WTC11 (cell line): ENCODE data around the gene NDUFAF7. TPM values are rescaled to one million over a fixed set of nuclear protein-coding genes. Genes with fewer than 3 reads are reported as not detected.
A peak's percentile ranks its signal among the peaks of the same experiment; 100 is the strongest.
"Not testable (repeated sequence)": the region's sequence is repeated elsewhere in the genome, so short reads cannot be mapped to it uniquely, and the experiment has no call there.

ENCODE experiments used
- ATAC-seq: fragments of 200-7000 bp; cut with Tn5 transposase; 2 replicates; pipeline ENCODE4 v1.10.0; 2021; ENCODE audit warnings: mild to moderate bottlenecking, moderate library complexity
- CTCF ChIA-PET: fragments of 300-600 bp; sonication (Branson Sonifier 250); formaldehyde crosslinking; loops from one replicate; lab custom pipeline; 2021; ENCODE audit warnings: antibody characterized with exemption; lab: Charles Lee
- POLR2A ChIA-PET: fragments of 350-600 bp; sonication (Branson Sonifier 250); formaldehyde crosslinking; loops from one replicate; lab custom pipeline; 2021; ENCODE audit warnings: antibody characterized with exemption; lab: Charles Lee
- DNase-seq: peaks from one replicate; pipeline ENCODE4 v3.0.0; 2021; ENCODE audit warnings: low spot score
- H3K27ac Mint-ChIP-seq: 2 replicates; pipeline ENCODE4 v1.8.0; 2021; ENCODE audit warnings: mixed read lengths
- H3K27me3 Mint-ChIP-seq: 2 replicates; pipeline ENCODE4 v1.8.0; 2021; ENCODE audit warnings: low read depth, mild to moderate bottlenecking, moderate library complexity, mixed read lengths
- H3K36me3 Mint-ChIP-seq: 2 replicates; pipeline ENCODE4 v1.8.0; 2021; ENCODE audit warnings: mixed read lengths
- H3K4me1 Mint-ChIP-seq: 2 replicates; pipeline ENCODE4 v1.8.0; 2022; ENCODE audit warnings: mixed read lengths
- H3K4me3 Mint-ChIP-seq: 2 replicates; pipeline ENCODE4 v1.8.0; 2021; ENCODE audit warnings: mild to moderate bottlenecking, moderate library complexity, mixed read lengths
- H3K9me3 Mint-ChIP-seq: 2 replicates; pipeline ENCODE4 v1.8.0; 2021; ENCODE audit warnings: mixed read lengths
- E2F1 ChIP-seq: sonication (generic); formaldehyde crosslinking; IDR thresholded peaks from 2 replicates; pipeline ENCODE4 v1.8.0; 2022; ENCODE audit warnings: mild to moderate bottlenecking, missing genetic modification reagents
- FOXP4 ChIP-seq: sonication (generic); formaldehyde crosslinking; IDR thresholded peaks from 2 replicates; pipeline ENCODE4 v1.8.0; 2022; ENCODE audit warnings: mild to moderate bottlenecking, missing genetic modification reagents
- GTF2I ChIP-seq: fragments of 250-450 bp; sonication (Bioruptor Pico); conservative IDR thresholded peaks from 2 replicates; pipeline ENCODE4 v1.4.0; 2021; ENCODE audit warnings: mild to moderate bottlenecking
- IRF2 ChIP-seq: sonication (generic); formaldehyde crosslinking; IDR thresholded peaks from 2 replicates; pipeline ENCODE4 v1.8.0; 2022; ENCODE audit warnings: low read depth, missing genetic modification reagents, borderline replicate concordance
- JAZF1 ChIP-seq: fragments of 250-450 bp; sonication (Bioruptor Pico); IDR thresholded peaks from 2 replicates; pipeline ENCODE4 v1.9.0; 2021; ENCODE audit warnings: moderate library complexity, mild to moderate bottlenecking, inconsistent platforms
- NFATC4 ChIP-seq: fragments of 250-450 bp; sonication (Bioruptor Pico); IDR thresholded peaks from 2 replicates; pipeline ENCODE4 v1.9.0; 2021; ENCODE audit warnings: mild to moderate bottlenecking
- NR3C1 ChIP-seq: sonication (generic); formaldehyde crosslinking; conservative IDR thresholded peaks from 2 replicates; pipeline ENCODE4 v1.8.1; 2023; ENCODE audit warnings: low read depth, mild to moderate bottlenecking, missing genetic modification reagents
- SMAD3 ChIP-seq: sonication (generic); formaldehyde crosslinking; IDR thresholded peaks from 2 replicates; pipeline ENCODE4 v1.8.0; 2022; ENCODE audit warnings: missing genetic modification reagents, mild to moderate bottlenecking, borderline replicate concordance
- STAT6 ChIP-seq: sonication (generic); formaldehyde crosslinking; conservative IDR thresholded peaks from 2 replicates; pipeline ENCODE4 v1.8.1; 2023; ENCODE audit warnings: mild to moderate bottlenecking, low read depth, missing genetic modification reagents, moderate library complexity
- TCF7 ChIP-seq: sonication (generic); formaldehyde crosslinking; IDR thresholded peaks from 2 replicates; pipeline ENCODE4 v1.8.0; 2022; ENCODE audit warnings: mild to moderate bottlenecking, low read depth, missing genetic modification reagents, moderate library complexity
- USF2 ChIP-seq: sonication (generic); formaldehyde crosslinking; IDR thresholded peaks from 2 replicates; pipeline ENCODE4 v1.8.1; 2023; ENCODE audit warnings: mild to moderate bottlenecking, missing genetic modification reagents, moderate library complexity
- ZMAT4 ChIP-seq: fragments of 250-450 bp; sonication (Bioruptor Pico); IDR thresholded peaks from 2 replicates; pipeline ENCODE4 v1.9.0; 2021; ENCODE audit warnings: mild to moderate bottlenecking
- ZNF138 ChIP-seq: sonication (generic); formaldehyde crosslinking; conservative IDR thresholded peaks from 2 replicates; pipeline ENCODE4 v1.8.1; 2022; ENCODE audit warnings: mild to moderate bottlenecking, moderate library complexity, missing genetic modification reagents
- ZNF532 ChIP-seq: fragments of 250-450 bp; sonication (Bioruptor Pico); IDR thresholded peaks from 2 replicates; pipeline ENCODE4 v1.9.0; 2021; ENCODE audit warnings: mild to moderate bottlenecking, borderline replicate concordance
- ZSCAN18 ChIP-seq: fragments of 250-450 bp; sonication (Bioruptor Pico); IDR thresholded peaks from 2 replicates; pipeline ENCODE4 v2.1.2; 2022; ENCODE audit warnings: mild to moderate bottlenecking, moderate library complexity
- total RNA-seq: library from RNA; stranded (reverse); gene quantifications from 3 replicates; pipeline ENCODE4 v1.2.3, GENCODE V29; 2021

Gene NDUFAF7
- total RNA-seq, 1 experiment from 2014 or later = 57.8 TPM

- TF ChIP-seq ZSCAN18 (CRISPR knock-in tag) (no peak), SMAD3 (CRISPR knock-in tag) (no peak), GTF2I (no peak)
Observed at GRCh38 chr2:37287966-37288365, 56.5 kb downstream of the NDUFAF7 start (continued).

- Mint-ChIP-seq H3K4me3 (no peak overlapping the region), H3K9me3 (no peaks in the 10 kb centered on the region), H3K36me3 (peaks cover 35% of the 10 kb centered on the region), H3K27me3 (no peaks in the 10 kb centered on the region), H3K27ac (peak overlapping the region; percentile 5; the same call in 1 of the 2 replicates), H3K4me1 (peaks cover 5% of the 10 kb centered on the region; the same call in 1 of the 2 replicates)
- TF ChIP-seq NR3C1 (CRISPR knock-in tag) = no peak
- no peak for TF ChIP-seq USF2 (CRISPR knock-in tag)
- TF ChIP-seq FOXP4 (CRISPR knock-in tag) = no peak
- TF ChIP-seq NFATC4 = no peak
- CTCF ChIA-PET = no interaction called here
- DNase-seq (no peak), ATAC-seq (no peak)
- POLR2A ChIA-PET = no interaction called here
Observed at GRCh38 chr2:37291680-37292079, 60.2 kb downstream of the NDUFAF7 start.

GRCh38 chr2:37294858-37295257 is 63.4 kb downstream of the NDUFAF7 start:
- CTCF ChIA-PET, ATAC-seq, H3K9me3 Mint-ChIP-seq, H3K27ac Mint-ChIP-seq, DNase-seq, H3K4me3 Mint-ChIP-seq, H3K27me3 Mint-ChIP-seq, POLR2A ChIA-PET: not testable (repeated sequence)
- H3K36me3 Mint-ChIP-seq = peaks cover 22% of the 10 kb centered on the region
- H3K4me1 Mint-ChIP-seq = peaks cover 19% of the 10 kb centered on the region

GRCh38 chr2:37295469-37296073 is 64.1 kb downstream of the NDUFAF7 start:
- H3K27me3 Mint-ChIP-seq = no peaks in the 10 kb centered on the region
- no peak overlapping the region for H3K4me3 Mint-ChIP-seq
- H3K4me1 Mint-ChIP-seq = peaks cover 20% of the 10 kb centered on the region
- H3K36me3 Mint-ChIP-seq = peaks cover 15% of the 10 kb centered on the region
- peak overlapping the region; percentile 1; the same call in 1 of the 2 replicates for H3K27ac Mint-ChIP-seq
- DNase-seq (no peak), ATAC-seq (no peak)
- POLR2A ChIA-PET = no interaction called here
- CTCF ChIA-PET = no interaction called here
- H3K9me3 Mint-ChIP-seq = no peaks in the 10 kb centered on the region
- TF ChIP-seq ZNF532 (no peak), ZNF138 (CRISPR knock-in tag) (no peak), IRF2 (CRISPR knock-in tag) (no peak), JAZF1 (CRISPR knock-in tag) (no peak), STAT6 (no peak), ZMAT4 (CRISPR knock-in tag) (no peak), TCF7 (CRISPR knock-in tag) (no peak), E2F1 (no peak)
